GM06990 (cell line): ENCODE results near the gene OGG1.
A peak's percentile ranks its signal among the peaks of the same experiment; 100 is the strongest.

ENCODE experiments used
- DNase-seq: peaks from one replicate; pipeline ENCODE4 v3.0.0-alpha.2; 2011; ENCODE audit not compliant: insufficient read length; ENCODE audit errors: extremely low read depth
- H3K27me3 ChIP-seq: replicated peaks from 2 replicates; pipeline ENCODE4 v1.6.0; 2011; ENCODE audit warnings: low read length; ENCODE audit not compliant: control insufficient read depth, insufficient read depth
- H3K36me3 ChIP-seq: 2 replicates; pipeline ENCODE4 v1.5.1; 2011; ENCODE audit warnings: low read length; ENCODE audit not compliant: control insufficient read depth, insufficient read depth
- H3K4me3 ChIP-seq: replicated peaks from 2 replicates; pipeline ENCODE4 v1.5.1; 2011; ENCODE audit warnings: low read depth, mild to moderate bottlenecking, control low read depth, low read length
- TF ChIP-seq, protein P1 (sequence below): IDR thresholded peaks from 2 replicates; pipeline ENCODE4 v1.5.1; 2011; ENCODE audit warnings: low read length, control low read depth, mild to moderate bottlenecking, inconsistent platforms; ENCODE audit not compliant: insufficient read depth, poor library complexity, severe bottlenecking

Gene OGG1

DNA sequence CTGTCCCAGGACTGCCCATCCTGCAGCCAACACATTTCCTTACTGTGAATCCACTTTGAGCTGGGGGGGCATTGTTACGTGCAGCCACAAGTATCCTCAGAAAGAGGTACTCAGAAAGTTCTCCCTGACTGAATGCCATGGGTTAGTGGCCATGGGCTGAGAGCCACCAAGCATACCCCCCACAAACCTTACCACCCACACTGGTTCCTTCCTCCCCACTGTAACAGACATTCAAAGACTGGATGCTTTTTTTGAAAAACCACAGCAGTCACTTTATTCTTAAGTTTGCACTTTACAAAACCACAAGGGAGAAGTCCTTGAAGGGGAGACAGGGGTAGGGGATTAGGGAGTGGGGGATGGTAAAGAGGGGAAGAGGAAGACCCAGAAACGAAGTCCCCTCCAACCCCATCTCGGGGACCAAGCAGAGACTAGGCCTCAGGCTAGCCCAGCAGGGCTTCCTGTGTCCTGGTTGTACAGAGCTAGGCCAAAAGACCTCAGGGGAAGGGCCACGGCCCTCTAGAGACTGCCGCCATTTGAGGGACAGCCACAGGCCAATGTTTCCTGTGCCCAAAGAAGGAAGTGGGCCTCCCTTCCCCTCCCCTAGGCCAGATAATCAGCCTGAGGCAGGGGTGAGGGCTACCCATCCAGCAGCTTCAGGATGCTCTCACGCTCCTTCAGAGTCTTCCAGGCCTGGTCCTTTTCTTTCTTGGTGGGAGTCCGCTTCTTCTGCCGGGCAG lies 30.1 kb downstream of the OGG1 start:
- Histone ChIP-seq H3K4me3 (no peak overlapping the region), H3K27me3 (no peaks in the 10 kb centered on the region), H3K36me3 (peaks cover 13% of the 10 kb centered on the region)
- DNase-seq: peak; percentile 69
- TF ChIP-seq, protein P1, sequence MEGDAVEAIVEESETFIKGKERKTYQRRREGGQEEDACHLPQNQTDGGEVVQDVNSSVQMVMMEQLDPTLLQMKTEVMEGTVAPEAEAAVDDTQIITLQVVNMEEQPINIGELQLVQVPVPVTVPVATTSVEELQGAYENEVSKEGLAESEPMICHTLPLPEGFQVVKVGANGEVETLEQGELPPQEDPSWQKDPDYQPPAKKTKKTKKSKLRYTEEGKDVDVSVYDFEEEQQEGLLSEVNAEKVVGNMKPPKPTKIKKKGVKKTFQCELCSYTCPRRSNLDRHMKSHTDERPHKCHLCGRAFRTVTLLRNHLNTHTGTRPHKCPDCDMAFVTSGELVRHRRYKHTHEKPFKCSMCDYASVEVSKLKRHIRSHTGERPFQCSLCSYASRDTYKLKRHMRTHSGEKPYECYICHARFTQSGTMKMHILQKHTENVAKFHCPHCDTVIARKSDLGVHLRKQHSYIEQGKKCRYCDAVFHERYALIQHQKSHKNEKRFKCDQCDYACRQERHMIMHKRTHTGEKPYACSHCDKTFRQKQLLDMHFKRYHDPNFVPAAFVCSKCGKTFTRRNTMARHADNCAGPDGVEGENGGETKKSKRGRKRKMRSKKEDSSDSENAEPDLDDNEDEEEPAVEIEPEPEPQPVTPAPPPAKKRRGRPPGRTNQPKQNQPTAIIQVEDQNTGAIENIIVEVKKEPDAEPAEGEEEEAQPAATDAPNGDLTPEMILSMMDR: no peak

DNA sequence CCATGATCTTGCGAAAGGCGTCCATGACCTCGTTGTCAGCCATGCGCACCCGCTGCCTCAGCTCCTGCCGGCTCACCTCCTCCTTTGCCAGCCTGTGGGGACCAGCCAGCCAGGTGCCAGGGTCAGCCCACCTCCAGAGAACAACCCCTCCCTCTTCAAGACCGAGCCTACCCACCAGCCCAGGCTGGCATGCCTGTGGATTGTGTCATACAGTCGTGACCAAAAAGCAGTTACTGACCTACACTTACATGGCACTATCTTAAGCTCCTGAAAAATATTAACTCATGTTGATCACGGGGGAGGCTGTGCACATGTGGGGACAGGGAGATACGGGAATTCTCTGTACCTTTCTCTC lies 30.7 kb downstream of the OGG1 start:
- H3K27me3 ChIP-seq: no peaks in the 10 kb centered on the region
- TF ChIP-seq, protein P1: no peak
- no peak for DNase-seq
- H3K4me3 ChIP-seq: no peak overlapping the region
- H3K36me3 ChIP-seq: peaks cover 15% of the 10 kb centered on the region

DNA sequence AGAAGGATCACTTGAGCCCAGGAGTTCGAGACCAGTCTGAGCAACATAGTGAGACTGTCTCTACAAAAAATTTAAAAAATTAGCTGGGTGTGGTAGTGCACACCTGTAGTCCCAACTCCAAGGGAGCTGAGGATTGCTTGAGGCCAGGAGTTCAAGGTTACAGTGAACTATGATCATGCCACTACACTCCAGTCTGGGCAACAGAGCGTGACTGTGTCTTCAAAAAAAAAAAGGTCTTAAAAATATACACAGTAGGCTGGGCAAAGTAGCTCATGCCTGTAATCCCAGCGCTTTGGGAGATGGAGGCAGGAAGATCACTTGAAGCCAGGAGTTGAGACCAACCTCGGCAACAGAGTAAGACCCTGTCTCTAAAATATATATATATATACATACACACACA lies 31.2 kb downstream of the OGG1 start:
- no peak for DNase-seq
- Histone ChIP-seq H3K4me3 (no peak overlapping the region), H3K27me3 (no peaks in the 10 kb centered on the region), H3K36me3 (peaks cover 18% of the 10 kb centered on the region)
- TF ChIP-seq, protein P1: no peak

DNA sequence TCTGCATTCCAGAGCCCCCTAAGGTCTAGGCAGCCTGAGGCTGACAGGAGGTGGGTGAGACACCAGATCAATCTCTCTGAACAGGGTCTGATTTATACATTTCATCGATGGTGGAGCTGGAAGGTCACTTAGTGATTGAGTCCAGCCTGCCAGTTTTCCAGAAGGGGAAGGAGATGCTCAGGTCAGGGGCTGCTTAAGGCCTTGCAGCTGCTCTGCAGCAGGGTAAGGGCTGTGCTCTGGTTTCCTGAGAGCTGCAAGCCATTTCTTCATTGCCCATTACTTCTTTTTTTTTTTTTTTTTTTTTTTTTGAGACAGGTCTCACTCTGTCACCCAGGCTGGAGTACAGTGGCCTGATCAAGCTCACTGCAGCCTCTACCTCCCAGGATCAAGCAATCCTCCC lies 31.8 kb downstream of the OGG1 start:
- Histone ChIP-seq H3K36me3 (peaks cover 18% of the 10 kb centered on the region), H3K27me3 (no peaks in the 10 kb centered on the region), H3K4me3 (no peak overlapping the region)
- DNase-seq: no peak
- TF ChIP-seq, protein P1: no peak

DNA sequence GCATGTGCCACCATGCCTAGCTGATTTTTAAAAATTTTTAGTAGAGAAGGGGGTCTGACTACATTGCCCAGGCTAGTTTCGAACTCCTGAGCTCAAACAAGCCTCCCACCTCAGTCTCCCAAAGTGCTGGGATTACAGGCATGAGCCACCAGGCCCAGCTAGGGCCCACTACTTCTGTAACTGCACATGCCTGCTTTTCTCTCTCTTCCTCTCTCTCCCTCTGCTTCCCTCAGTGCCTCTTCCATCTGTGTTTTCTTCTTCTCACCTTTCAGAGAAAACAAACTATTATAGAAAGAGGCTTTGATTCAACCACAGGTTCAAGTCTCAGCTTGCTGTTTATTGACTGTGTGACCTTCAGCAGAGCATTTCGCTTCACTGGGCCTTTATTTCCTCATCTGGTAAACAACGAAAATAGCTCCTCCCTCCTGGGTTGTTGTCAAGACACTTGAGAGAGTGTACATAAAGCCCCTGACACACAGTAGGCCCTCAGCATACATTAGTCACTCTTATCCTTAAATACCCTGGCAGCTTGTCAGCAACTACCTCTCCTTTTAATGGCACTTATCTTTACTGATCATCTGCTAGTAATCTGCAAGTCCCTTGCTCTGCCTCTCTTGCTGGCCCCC lies 32.3 kb downstream of the OGG1 start:
- peaks cover 20% of the 10 kb centered on the region for H3K36me3 ChIP-seq
- no peaks in the 10 kb centered on the region for H3K27me3 ChIP-seq
- TF ChIP-seq, protein P1: no peak
- no peak overlapping the region for H3K4me3 ChIP-seq
- no peak for DNase-seq
